ENCODE results near the gene CDHR3.

Gene CDHR3

GRCh38 chr7:106058928-106059324, 95.9 kb downstream of the CDHR3 start:
- H3K27ac ChIP-seq, result peak overlapping the region; percentile 94
- TF ChIP-seq CTCF (conservative IDR thresholded peaks at IDR 0.05), result no peak

GRCh38 chr7:106059556-106059955, 96.5 kb downstream of the CDHR3 start:
- TF ChIP-seq CTCF (conservative IDR thresholded peaks at IDR 0.05), result no peak
- peak overlapping the region; percentile 94 for H3K27ac ChIP-seq

GRCh38 chr7:106060394-106060920, 97.4 kb downstream of the CDHR3 start:
- H3K27ac ChIP-seq, result no peak overlapping the region; the same call in 1 of the 2 replicates
- TF ChIP-seq CTCF (conservative IDR thresholded peaks at IDR 0.05), result no peak

GRCh38 chr7:106061301-106061979, 98.4 kb downstream of the CDHR3 start:
- no peak overlapping the region; the same call in 1 of the 2 replicates for H3K27ac ChIP-seq
- no peak for TF ChIP-seq CTCF (conservative IDR thresholded peaks at IDR 0.05)

GRCh38 chr7:106062006-106062405, 98.9 kb downstream of the CDHR3 start:
- H3K27ac ChIP-seq, result no peak overlapping the region; the same call in 1 of the 2 replicates
- no peak for TF ChIP-seq CTCF (conservative IDR thresholded peaks at IDR 0.05)

GRCh38 chr7:106062521-106062931, 99.5 kb downstream of the CDHR3 start:
- TF ChIP-seq CTCF (conservative IDR thresholded peaks at IDR 0.05), result no peak

GRCh38 chr7:106063024-106063423, 100.0 kb downstream of the CDHR3 start:
- TF ChIP-seq CTCF (conservative IDR thresholded peaks at IDR 0.05), result no peak
- H3K27ac ChIP-seq, result no peak overlapping the region

More at GRCh38 chr7:106062521-106062931, 99.5 kb downstream of the CDHR3 start:
- no peak overlapping the region for H3K27ac ChIP-seq

All from VCaP (cell line).